PC-9 (cell line): ENCODE results near the gene SLCO2A1. TPM values are rescaled to one million over a fixed set of nuclear protein-coding genes. Genes with fewer than 3 reads are reported as not detected.

ENCODE experiments used
- BruUV-seq: library from RNA; stranded (reverse); fragments of 400-500 nt; replicated peaks from 2 replicates; lab custom pipeline; 2021; lab: Mats Ljungman, UMichigan
- CTCF ChIA-PET: fragments of 300-600 bp; sonication (Branson Sonifier 250); formaldehyde crosslinking; loops from one replicate; lab custom pipeline; 2022; ENCODE audit warnings: antibody characterized with exemption; lab: Charles Lee
- POLR2A ChIA-PET: fragments of 300-600 bp; sonication (Branson Sonifier 250); formaldehyde crosslinking; loops from one replicate; lab custom pipeline; 2022; ENCODE audit warnings: antibody characterized with exemption; ENCODE audit not compliant: unreplicated experiment; lab: Charles Lee
- DNase-seq, 2 experiments: peaks; one replicate each; pipeline versions ENCODE4 v3.0.0 to v3.0.0-alpha.2; 2015 to 2022; ENCODE audit warnings: mixed read lengths in 1 of 2
- H2AFZ ChIP-seq: fragments of 200-600 bp; sonication (generic); 2 replicates; pipeline ENCODE4 v1.8.1; 2017; ENCODE audit warnings: antibody characterized with exemption
- H3F3A ChIP-seq: fragments of 200-600 bp; sonication (generic); 2 replicates; pipeline ENCODE4 v1.8.1; 2017; ENCODE audit warnings: antibody characterized with exemption, mild to moderate bottlenecking, low read depth; ENCODE audit not compliant: insufficient read depth
- H3K27ac ChIP-seq: fragments of 200-600 bp; sonication (generic); 2 replicates; pipeline ENCODE4 v1.6.1; 2016; ENCODE audit warnings: mixed run types
- H3K27me3 ChIP-seq: fragments of 200-600 bp; sonication (generic); 2 replicates; pipeline ENCODE4 v1.6.1; 2016; ENCODE audit warnings: low read depth, mixed run types; ENCODE audit not compliant: insufficient read depth
- H3K36me3 ChIP-seq: fragments of 200-600 bp; sonication (generic); 2 replicates; pipeline ENCODE4 v1.6.1; 2016; ENCODE audit warnings: low read depth, mixed run types
- H3K4me1 ChIP-seq: fragments of 200-600 bp; sonication (generic); replicated peaks from 2 replicates; pipeline ENCODE4 v1.6.1; 2016; ENCODE audit warnings: mixed run types; ENCODE audit not compliant: insufficient read depth
- H3K4me2 ChIP-seq: fragments of 200-600 bp; sonication (generic); 2 replicates; pipeline ENCODE4 v1.6.1; 2017; ENCODE audit warnings: mixed run types
- H3K4me3 ChIP-seq: fragments of 200-600 bp; sonication (generic); 2 replicates; pipeline ENCODE4 v1.6.1; 2016; ENCODE audit warnings: mixed run types
- H3K79me2 ChIP-seq: fragments of 200-600 bp; sonication (generic); 2 replicates; pipeline ENCODE4 v1.6.1; 2017; ENCODE audit warnings: low read depth, mixed run types
- H3K9me2 ChIP-seq: fragments of 200-600 bp; sonication (generic); 2 replicates; pipeline ENCODE4 v1.8.1; 2017; ENCODE audit warnings: mild to moderate bottlenecking; ENCODE audit not compliant: insufficient read depth
- H3K9me3 ChIP-seq: fragments of 200-600 bp; sonication (generic); 2 replicates; pipeline ENCODE4 v1.8.1; 2016; ENCODE audit warnings: low read depth; ENCODE audit not compliant: insufficient read depth
- H4K20me1 ChIP-seq: fragments of 200-600 bp; sonication (generic); 2 replicates; pipeline ENCODE4 v1.8.1; 2017; ENCODE audit not compliant: insufficient read depth
- CTCF ChIP-seq: fragments of 200-600 bp; sonication (generic); conservative IDR thresholded peaks from 2 replicates; pipeline ENCODE4 v1.6.1; 2017; ENCODE audit warnings: mixed run types, antibody characterized with exemption, mild to moderate bottlenecking, moderate library complexity
- EZH2 ChIP-seq: fragments of 200-600 bp; sonication (generic); IDR thresholded peaks from 2 replicates; pipeline ENCODE4 v1.8.0; 2017; ENCODE audit warnings: antibody characterized with exemption, low read depth
- intact Hi-C: fragments of 100-400 bp; cut with micrococcal nuclease; formaldehyde crosslinking; loops from one replicate; pipeline ENCODE4 v1.10.0; 2022; ENCODE audit not compliant: unreplicated experiment
- total RNA-seq: library from RNA; stranded (reverse); gene quantifications from 2 replicates; pipeline ENCODE4 v1.2.3, GENCODE V29; 2021

The SLCO2A1 gene
- total RNA-seq, 1 experiment from 2014 or later: 0.44 TPM

DNA sequence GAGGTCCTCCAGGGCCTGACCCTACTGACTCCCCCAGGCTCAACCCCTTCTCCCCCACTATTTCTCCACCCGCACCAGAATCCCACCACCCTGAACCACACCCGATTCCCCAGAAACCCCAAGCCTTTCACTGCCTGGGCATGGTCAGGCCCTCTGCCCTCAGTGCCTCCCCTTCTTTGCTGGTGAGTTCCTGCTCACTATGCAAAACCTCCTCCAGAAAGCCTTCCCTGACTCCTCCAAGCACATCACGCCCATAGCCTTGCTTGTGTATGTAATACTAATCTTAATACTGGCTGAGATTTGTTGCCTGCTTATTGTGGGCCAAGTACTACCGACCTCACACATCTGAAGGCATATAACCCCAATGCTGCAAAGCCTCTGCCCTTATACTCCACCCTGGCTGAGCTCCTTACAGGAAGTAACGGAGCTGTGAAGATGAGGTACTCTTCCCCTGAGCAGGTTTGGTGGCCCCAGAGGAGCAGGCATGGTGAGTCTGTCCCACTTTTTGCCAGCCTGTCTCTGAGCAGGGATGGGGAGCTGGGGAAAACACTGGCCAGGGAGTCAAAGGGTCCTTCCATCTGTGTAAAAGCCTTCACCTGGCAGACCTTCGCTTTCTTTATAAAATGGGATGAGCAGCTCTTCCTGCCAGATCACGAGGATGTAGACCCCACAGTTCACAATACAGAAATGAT, 143.5 kb downstream of the SLCO2A1 start:
- H4K20me1 ChIP-seq: no peaks in the 10 kb centered on the region
- no peaks in the 10 kb centered on the region for H3F3A ChIP-seq
- ChIA-PET CTCF (no interaction called here), POLR2A (no interaction called here)
- no peak overlapping the region for H3K4me3 ChIP-seq
- H3K27ac ChIP-seq: no peak overlapping the region
- H2AFZ ChIP-seq: no peak overlapping the region
- no TSS peak for BruUV-seq
- TF ChIP-seq CTCF: no peak
- no peak for TF ChIP-seq EZH2
- no peaks in the 10 kb centered on the region for H3K9me2 ChIP-seq
- intact Hi-C loops: no loop called here
- H3K4me1 ChIP-seq: peaks cover 16% of the 10 kb centered on the region
- no peak for DNase-seq
- H3K4me2 ChIP-seq: no peak overlapping the region
- no peaks in the 10 kb centered on the region; the same call in 1 of the 2 replicates for H3K9me3 ChIP-seq
- no peaks in the 10 kb centered on the region for H3K36me3 ChIP-seq
- H3K27me3 ChIP-seq: 0 out of 2 replicates have a peak, but pooled peaks cover 3% of the 10 kb centered on the region
- no peaks in the 10 kb centered on the region for H3K79me2 ChIP-seq

DNA sequence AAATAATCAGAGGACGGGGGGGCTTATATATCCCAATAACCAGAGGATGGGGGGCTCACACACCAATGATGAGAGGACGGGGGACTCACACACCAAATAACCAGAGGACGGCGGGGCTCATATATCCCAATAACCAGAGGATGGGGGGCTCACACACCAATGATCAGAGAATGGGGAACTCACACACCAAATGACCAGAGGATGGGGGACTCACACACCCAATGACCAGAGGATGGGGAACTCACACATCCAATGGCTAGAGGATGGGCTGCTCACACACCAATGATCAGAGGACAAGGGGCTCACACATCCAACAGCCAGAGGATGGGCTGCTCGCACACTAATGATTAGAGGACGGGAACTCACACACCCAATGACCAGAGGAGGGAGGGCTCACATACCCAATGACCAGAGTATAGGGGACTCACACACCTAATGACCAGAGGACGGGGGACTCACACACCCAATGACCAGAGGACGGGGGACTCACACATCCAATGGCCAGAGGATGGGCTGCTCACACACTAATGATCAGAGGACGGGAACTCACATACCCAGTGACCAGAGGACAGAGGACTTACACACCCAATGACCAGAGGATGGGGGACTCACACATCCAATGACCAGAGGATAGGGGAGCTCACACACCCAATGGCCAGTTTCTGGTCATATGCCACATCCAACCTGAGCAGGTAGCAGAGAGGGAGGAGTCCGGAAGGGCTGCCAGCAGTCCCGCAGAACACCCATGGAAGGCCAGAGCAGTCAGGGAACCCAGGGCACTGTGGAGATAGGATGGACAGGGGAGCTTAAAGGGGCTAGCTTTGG, 144.6 kb downstream of the SLCO2A1 start:
- no peak overlapping the region for H3K4me2 ChIP-seq
- no peak overlapping the region for H3K4me3 ChIP-seq
- CTCF ChIA-PET: no interaction called here
- no peak overlapping the region for H2AFZ ChIP-seq
- no TSS peak for BruUV-seq
- intact Hi-C loops: no loop called here
- H3K79me2 ChIP-seq: no peaks in the 10 kb centered on the region
- no peaks in the 10 kb centered on the region for H3K36me3 ChIP-seq
- H3K9me3 ChIP-seq: no peaks in the 10 kb centered on the region; the same call in 1 of the 2 replicates
- H3K4me1 ChIP-seq: peaks cover 16% of the 10 kb centered on the region
- POLR2A ChIA-PET: no interaction called here
- H3F3A ChIP-seq: no peaks in the 10 kb centered on the region
- no peak for DNase-seq
- TF ChIP-seq CTCF (no peak), EZH2 (no peak)
- H3K27me3 ChIP-seq: 0 out of 2 replicates have a peak, but pooled peaks cover 3% of the 10 kb centered on the region
- H3K9me2 ChIP-seq: no peaks in the 10 kb centered on the region
- H4K20me1 ChIP-seq: no peaks in the 10 kb centered on the region
- H3K27ac ChIP-seq: no peak overlapping the region

DNA sequence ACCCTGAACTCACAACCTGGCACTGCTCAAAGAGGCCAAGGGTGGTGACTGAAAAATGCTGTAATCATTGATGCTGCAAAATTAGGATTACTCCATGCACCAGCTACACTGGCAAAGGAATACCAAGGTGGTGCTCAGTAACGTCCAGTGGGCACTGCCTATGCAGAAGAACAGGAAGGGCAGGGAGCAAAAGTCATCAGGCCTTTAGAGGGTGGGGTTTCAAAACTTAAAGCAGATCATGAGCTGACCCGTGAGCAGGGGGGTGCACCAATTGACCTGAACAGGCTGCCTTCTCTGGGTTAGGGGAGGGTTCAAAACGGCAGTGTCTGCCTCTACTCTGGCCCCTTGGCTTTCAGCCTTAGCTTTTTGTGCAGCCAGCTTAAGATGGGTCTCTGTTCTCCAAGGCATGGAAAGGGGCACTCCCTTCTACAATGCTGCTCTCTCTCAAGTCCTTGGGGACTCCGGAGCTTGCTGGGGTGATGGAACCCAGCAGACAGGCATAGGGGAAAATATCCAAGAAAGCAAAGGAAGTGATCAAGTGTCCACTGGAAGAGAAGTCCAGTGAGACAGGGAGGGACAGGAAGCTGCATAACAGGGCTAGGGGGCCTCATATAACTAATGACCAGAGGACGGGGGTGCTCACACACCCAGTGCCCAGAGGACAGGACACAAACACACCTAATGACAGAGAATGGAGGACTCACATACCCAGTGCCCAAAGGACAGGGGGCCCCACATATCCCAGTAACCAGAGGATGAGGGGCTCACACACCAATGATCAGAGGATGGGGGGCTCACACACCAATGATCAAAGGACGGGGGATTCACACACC, 145.5 kb downstream of the SLCO2A1 start:
- Histone ChIP-seq H3K36me3 (no peaks in the 10 kb centered on the region), H2AFZ (no peak overlapping the region), H3K4me2 (no peak overlapping the region), H4K20me1 (no peaks in the 10 kb centered on the region), H3K27me3 (0 out of 2 replicates have a peak, but pooled peaks cover 3% of the 10 kb centered on the region), H3K4me1 (peaks cover 16% of the 10 kb centered on the region), H3K27ac (no peak overlapping the region), H3F3A (no peaks in the 10 kb centered on the region), H3K9me3 (no peaks in the 10 kb centered on the region; the same call in 1 of the 2 replicates), H3K4me3 (no peak overlapping the region), H3K79me2 (no peaks in the 10 kb centered on the region), H3K9me2 (no peaks in the 10 kb centered on the region)
- intact Hi-C loops: no loop called here
- ChIA-PET POLR2A (no interaction called here), CTCF (no interaction called here)
- no peak for TF ChIP-seq EZH2
- TF ChIP-seq CTCF: no peak
- no TSS peak for BruUV-seq
- no peak for DNase-seq
